GM21737 (cell line): Measurements from ENCODE around the gene ANKRD1.

Experiments
- ATAC-seq: cut with Tn5 transposase; IDR thresholded peaks from one replicate; pipeline ENCODE4 v1.9.1; 2021; ENCODE audit warnings: mild to moderate bottlenecking, moderate library complexity; ENCODE audit not compliant: unreplicated experiment

ANKRD1 gene

GRCh38 chr10:90936276-90936659 is 15.4 kb upstream of the ANKRD1 start:
- ATAC-seq, result no peak

- ATAC-seq, result no peak
These were observed 14.8 kb upstream of the ANKRD1 start for GRCh38 chr10:90935581-90936275.

- ATAC-seq, result no peak
These were observed 10.3 kb upstream of the ANKRD1 start for GRCh38 chr10:90930971-90931871.

GRCh38 chr10:90930070-90930837 is 9.4 kb upstream of the ANKRD1 start:
- no peak for ATAC-seq

GRCh38 chr10:90929179-90929578 is 8.3 kb upstream of the ANKRD1 start:
- ATAC-seq, result no peak

GRCh38 chr10:90927293-90927692 is 6.4 kb upstream of the ANKRD1 start:
- ATAC-seq, result no peak

GRCh38 chr10:90925079-90926029 is 4.5 kb upstream of the ANKRD1 start:
- no peak for ATAC-seq

GRCh38 chr10:90924552-90924951 is 3.7 kb upstream of the ANKRD1 start:
- ATAC-seq, result no peak

- ATAC-seq, result no peak
These were observed 2.3 kb upstream of the ANKRD1 start for GRCh38 chr10:90923111-90923731.

GRCh38 chr10:90921906-90922305 is 1.0 kb upstream of the ANKRD1 start:
- no peak for ATAC-seq

GRCh38 chr10:90919683-90920574 is 958 bp downstream of the ANKRD1 start:
- ATAC-seq, result no peak

- no peak for ATAC-seq
These were observed 2.9 kb downstream of the ANKRD1 start for GRCh38 chr10:90917968-90918318.

- no peak for ATAC-seq
These were observed 3.5 kb downstream of the ANKRD1 start for GRCh38 chr10:90917238-90917967.

GRCh38 chr10:90916392-90917237 is 4.3 kb downstream of the ANKRD1 start:
- no peak for ATAC-seq

- no peak for ATAC-seq
These were observed 5.2 kb downstream of the ANKRD1 start for GRCh38 chr10:90915766-90916075.

GRCh38 chr10:90914992-90915765 is 5.7 kb downstream of the ANKRD1 start:
- ATAC-seq, result no peak
